Heart right ventricle (tissue), 16 donors: ENCODE data around the gene EI24. TPM values are rescaled to one million over a fixed set of nuclear protein-coding genes. Genes with fewer than 3 reads are reported as not detected.
"Not testable (repeated sequence)": the region's sequence is repeated elsewhere in the genome, so short reads cannot be mapped to it uniquely, and the experiment has no call there.

Experiments used
- ATAC-seq, 8 donors: fragments of 200-7000 bp; cut with Tn5 transposase; one replicate each; pipeline ENCODE4 v1.9.1; 2020; ENCODE audit warnings: mild to moderate bottlenecking in 8 of 8, moderate library complexity in 8 of 8, moderate number of reproducible peaks in 1 of 8
- DNase-seq, 2 donors: peaks; one replicate each; pipeline ENCODE4 v3.0.0-alpha.2; 2020
- H3K27ac ChIP-seq, 10 donors: fragments of 200-600 bp; sonication (generic) in 2 of 10; one replicate each; pipeline versions ENCODE4 v1.5.0 to v1.8.0; 2020 to 2022; ENCODE audit warnings: mild to moderate bottlenecking in 3 of 10
- H3K27me3 ChIP-seq, 7 donors: fragments of 200-600 bp; one replicate each; pipeline ENCODE4 v1.8.0; 2021 to 2022; ENCODE audit warnings: mild to moderate bottlenecking in 2 of 7
- H3K36me3 ChIP-seq, 9 donors: fragments of 200-600 bp; sonication (generic) in 1 of 9; one replicate each; pipeline versions ENCODE4 v1.5.0 to v1.8.0; 2020 to 2022; ENCODE audit warnings: mild to moderate bottlenecking in 2 of 9
- H3K4me1 ChIP-seq, 9 donors: fragments of 200-600 bp; sonication (generic) in 1 of 9; one replicate each; pipeline versions ENCODE4 v1.5.0 to v1.8.0; 2020 to 2022; ENCODE audit warnings: mild to moderate bottlenecking in 4 of 9
- H3K4me3 ChIP-seq, 10 donors: fragments of 200-600 bp; sonication (generic) in 2 of 10; one replicate each; pipeline versions ENCODE4 v1.5.0 to v1.8.0; 2020 to 2022; ENCODE audit warnings: mild to moderate bottlenecking in 7 of 10, moderate library complexity in 2 of 10
- H3K9me3 ChIP-seq, 11 donors: fragments of 200-600 bp in 10 of 11; sonication (generic) in 2 of 11; one replicate each; pipeline versions ENCODE4 v1.5.0 to v1.8.0; 2013 to 2022; ENCODE audit warnings: mild to moderate bottlenecking in 2 of 11, control low read depth in 1 of 11, moderate library complexity in 1 of 11
- WGBS, 2 donors: extraction: QIAGEN DNeasy Blood & Tissue Kit; methylation state at CpG; one replicate each; pipeline ENCODE4 v1.1.7; 2013; ENCODE audit warnings: inconsistent platforms in 1 of 2; 5-methylcytosine and 5-hydroxymethylcytosine counted together
- intact Hi-C, 10 donors: fragments of 100-400 bp; cut with DNase I; formaldehyde crosslinking; loops; one replicate each; pipeline versions ENCODE4 v1.11.1 to v1.14.2; 2022
- polyA plus RNA-seq, 2 donors: library from polyadenylated mRNA; stranded (reverse); fragments of 200-250 nt; gene quantifications; one replicate each; pipeline ENCODE4 v1.2.3, GENCODE V29; 2013
- total RNA-seq, 10 donors: library from RNA; stranded (reverse); fragmentation: NEBNext Ultra II Directional in 3 of 10; extraction: Animal tissue kit (Norgen Biotek cat#: 25700) in 3 of 10; gene quantifications; one replicate each; pipeline versions ENCODE4 v1.2.1 to v1.2.4, GENCODE V29; 2021 to 2023
- TF ChIP-seq, protein P1 (sequence below), 9 donors: fragments of 200-600 bp; sonication (generic) in 2 of 9; IDR thresholded peaks; one replicate each; pipeline versions ENCODE4 v1.5.0 to v1.8.0; 2021 to 2022; ENCODE audit warnings: antibody characterized with exemption in 9 of 9, mild to moderate bottlenecking in 5 of 9, moderate library complexity in 1 of 9
- donor health status: Arrhythmogenic right ventricular cardiomyopathy.
- donor health status: ischemic (EF 13 %, LVEDD 7.1; RV severe dilation, severe dysfunction).
- donor health status: healthy with polysubstance abuse.
- donor health status: DM: no; HTN: yes; CAD: no.
- donor health status: DM: no; HTN: no; CAD: no.
- donor health status: ischemic (EF 25% LVEDD 6.9; RV normal size, moderate dysfunction).
- donor health status: ischemic (EF 25% LVEDD 5.7; RV mildly dilated, moderate dysfunction).
- donor health status: healthy.
- donor health status: DM: yes; HTN: yes; CAD: no.
- donor health status: Ischemic cardiomyopathy.
- donor health status: ischemic (EF 35%, LVEDD 5.7; RV mildly dilated, moderate dysfunction).
- donor health status: nonischemic (EF 11% LVEDD 7.7; RV severe dilation, severe dysfunction).
- donor health status: DM: yes; HTN: yes; CAD: no.
- donor health status: PGD.
- donor health status: ischemic (EF 29% LVEDD 5.4; RV normal size, mild dysfunction).
- donor health status: nonischemic (EF 23%, LVEDD 6.1; RV moderate dilation, normal function).

The EI24 gene
- total and polyA plus RNA-seq, 12 donors, result 16.5 to 73.7 (median 51.5) TPM

DNA sequence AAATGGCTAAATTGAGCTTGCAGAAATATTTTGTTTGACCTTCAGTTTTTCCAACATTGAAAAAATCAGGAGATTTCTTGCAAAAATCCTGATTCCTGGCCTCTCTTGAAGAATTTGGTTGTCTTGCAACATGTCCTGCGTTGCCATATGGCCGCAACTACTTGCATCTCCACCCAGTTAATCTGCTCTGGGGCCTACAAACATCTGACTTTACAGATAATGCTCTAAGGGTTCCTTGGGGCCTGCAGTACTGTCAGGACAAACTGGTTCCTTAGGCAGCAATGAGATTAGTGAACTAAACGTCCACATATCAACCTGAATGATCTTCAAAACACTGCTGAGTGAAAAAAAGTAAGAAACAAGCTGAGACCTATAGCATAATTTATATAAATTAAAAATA lies 36.6 kb upstream of the EI24 start:
- H3K4me1 ChIP-seq, result no peaks in the 10 kb centered on the region
- H3K27ac ChIP-seq, result no peak overlapping the region
- no peaks in the 10 kb centered on the region for H3K9me3 ChIP-seq
- no peak overlapping the region for H3K4me3 ChIP-seq
- H3K27me3 ChIP-seq, result peaks cover 0 to 5% (median 0%) of the 10 kb centered on the region in 7 donors
- intact Hi-C loops, result no loop called here
- no peaks in the 10 kb centered on the region for H3K36me3 ChIP-seq
- no peak for ATAC-seq
- TF ChIP-seq, protein P1, sequence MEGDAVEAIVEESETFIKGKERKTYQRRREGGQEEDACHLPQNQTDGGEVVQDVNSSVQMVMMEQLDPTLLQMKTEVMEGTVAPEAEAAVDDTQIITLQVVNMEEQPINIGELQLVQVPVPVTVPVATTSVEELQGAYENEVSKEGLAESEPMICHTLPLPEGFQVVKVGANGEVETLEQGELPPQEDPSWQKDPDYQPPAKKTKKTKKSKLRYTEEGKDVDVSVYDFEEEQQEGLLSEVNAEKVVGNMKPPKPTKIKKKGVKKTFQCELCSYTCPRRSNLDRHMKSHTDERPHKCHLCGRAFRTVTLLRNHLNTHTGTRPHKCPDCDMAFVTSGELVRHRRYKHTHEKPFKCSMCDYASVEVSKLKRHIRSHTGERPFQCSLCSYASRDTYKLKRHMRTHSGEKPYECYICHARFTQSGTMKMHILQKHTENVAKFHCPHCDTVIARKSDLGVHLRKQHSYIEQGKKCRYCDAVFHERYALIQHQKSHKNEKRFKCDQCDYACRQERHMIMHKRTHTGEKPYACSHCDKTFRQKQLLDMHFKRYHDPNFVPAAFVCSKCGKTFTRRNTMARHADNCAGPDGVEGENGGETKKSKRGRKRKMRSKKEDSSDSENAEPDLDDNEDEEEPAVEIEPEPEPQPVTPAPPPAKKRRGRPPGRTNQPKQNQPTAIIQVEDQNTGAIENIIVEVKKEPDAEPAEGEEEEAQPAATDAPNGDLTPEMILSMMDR (IDR thresholded peaks at IDR 0.05), result no peak
- WGBS, 2 donors, result 49 to 59% methylated on average over 3 of the region's 3 CpGs
- no peak for DNase-seq

DNA sequence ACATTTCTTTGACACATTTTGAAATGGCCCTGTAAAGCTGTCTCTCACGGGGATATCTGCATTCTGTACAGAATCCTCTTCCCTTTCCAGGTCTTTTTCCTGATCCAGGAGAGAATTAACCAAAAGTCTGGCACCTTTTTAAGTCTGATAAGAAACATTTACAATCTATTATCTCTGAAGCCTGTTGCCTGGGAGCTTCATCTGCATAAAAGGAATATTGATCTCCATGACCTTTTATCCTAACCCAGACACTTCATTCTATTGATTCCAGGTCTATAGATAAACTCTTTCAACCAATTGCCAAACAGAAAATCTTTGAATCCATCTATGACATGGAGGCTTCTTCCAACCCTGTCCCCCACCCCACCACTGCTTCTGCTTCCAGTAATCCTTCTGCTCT lies 33.7 kb upstream of the EI24 start:
- H3K4me3 ChIP-seq, result no peak overlapping the region
- H3K27ac ChIP-seq, result no peak overlapping the region
- no peaks in the 10 kb centered on the region for H3K36me3 ChIP-seq
- H3K27me3 ChIP-seq, result peaks cover 0 to 5% (median 0%) of the 10 kb centered on the region in 7 donors
- no peak for DNase-seq
- no peaks in the 10 kb centered on the region for H3K4me1 ChIP-seq
- WGBS, 2 donors, result 53 to 54% methylated on average over 1 of the region's 1 CpG
- intact Hi-C loops, result no loop called here
- no peaks in the 10 kb centered on the region for H3K9me3 ChIP-seq
- no peak for ATAC-seq
- TF ChIP-seq, protein P1 (IDR thresholded peaks at IDR 0.05), result no peak

DNA sequence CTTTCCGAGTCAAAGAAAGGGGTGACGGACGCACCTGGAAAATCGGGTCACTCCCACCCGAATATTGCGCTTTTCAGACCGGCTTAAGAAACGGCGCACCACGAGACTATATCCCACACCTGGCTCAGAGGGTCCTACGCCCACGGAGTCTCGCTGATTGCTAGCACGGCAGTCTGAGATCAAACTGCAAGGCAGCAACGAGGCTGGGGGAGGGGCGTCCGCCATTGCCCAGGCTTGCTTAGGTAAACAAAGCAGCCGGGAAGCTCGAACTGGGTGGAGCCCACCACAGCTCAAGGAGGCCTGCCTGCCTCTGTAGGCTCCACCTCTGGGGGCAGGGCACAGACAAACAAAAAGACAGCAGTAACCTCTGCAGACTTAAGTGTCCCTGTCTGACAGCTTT lies 32.4 kb upstream of the EI24 start:
- H3K4me3 ChIP-seq, H3K27ac ChIP-seq, H3K36me3 ChIP-seq, DNase-seq, ATAC-seq, H3K9me3 ChIP-seq, H3K4me1 ChIP-seq, intact Hi-C loops, H3K27me3 ChIP-seq: not testable (repeated sequence)
- 67 to 71% methylated on average over 7 of the region's 19 CpGs for WGBS, 2 donors

DNA sequence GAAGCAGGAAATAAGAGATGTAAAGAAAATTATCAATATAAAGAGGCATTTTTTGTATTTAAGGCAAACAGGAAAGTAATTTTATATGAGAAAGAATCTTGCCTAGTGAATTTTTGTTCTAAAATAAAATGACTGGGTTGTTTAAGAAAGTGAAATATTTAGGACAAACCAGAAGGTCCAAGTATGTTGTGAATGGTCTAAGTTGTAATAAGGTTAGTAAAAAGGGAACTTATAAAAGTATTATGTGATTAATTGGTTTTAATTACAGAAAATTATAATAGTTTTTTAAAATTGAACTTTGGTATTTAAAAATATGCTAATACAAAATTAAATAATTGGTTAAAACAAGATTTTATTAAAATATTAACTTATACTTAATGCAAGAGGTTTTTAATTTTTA lies 26.6 kb upstream of the EI24 start:
- H3K27me3 ChIP-seq, result no peaks in the 10 kb centered on the region
- intact Hi-C loops, result no loop called here
- peaks cover 0 to 20% (median 7%) of the 10 kb centered on the region in 11 donors for H3K9me3 ChIP-seq
- H3K27ac ChIP-seq, result no peak overlapping the region
- no peaks in the 10 kb centered on the region for H3K36me3 ChIP-seq
- DNase-seq (no peak), ATAC-seq (no peak)
- TF ChIP-seq, protein P1 (IDR thresholded peaks at IDR 0.05), result no peak
- H3K4me1 ChIP-seq, result no peaks in the 10 kb centered on the region
- H3K4me3 ChIP-seq, result no peak overlapping the region

DNA sequence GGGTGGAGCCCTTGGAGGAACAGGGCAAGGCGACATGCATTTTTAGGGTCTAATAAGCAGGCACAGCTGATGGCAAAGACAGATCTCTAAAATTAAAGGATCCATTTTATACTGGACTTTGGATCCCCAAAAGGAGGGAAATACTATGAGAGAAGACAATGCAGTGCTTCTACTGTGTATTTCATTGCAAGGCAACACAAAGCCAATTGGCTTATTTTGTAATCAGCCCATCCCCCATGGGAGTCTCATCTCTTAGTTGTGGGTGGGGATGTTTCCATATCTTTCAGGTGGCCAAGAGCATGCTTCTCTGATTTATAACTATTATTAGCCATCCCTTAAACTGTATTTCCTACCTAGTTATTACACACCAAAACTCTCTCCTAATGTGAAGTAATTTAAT lies 18.5 kb upstream of the EI24 start:
- Histone ChIP-seq H3K4me1 (no peaks in the 10 kb centered on the region), H3K36me3 (no peaks in the 10 kb centered on the region), H3K4me3 (no peak overlapping the region), H3K9me3 (peaks cover 0 to 32% (median 15%) of the 10 kb centered on the region in 11 donors), H3K27ac (no peak overlapping the region), H3K27me3 (no peaks in the 10 kb centered on the region)
- intact Hi-C loops, result no loop called here
- TF ChIP-seq, protein P1 (IDR thresholded peaks at IDR 0.05), result no peak
- ATAC-seq, result no peak
- DNase-seq, result no peak
- 94 to 95% methylated on average over 1 of the region's 1 CpG for WGBS, 2 donors
